22Rv1 (cell line): Measurements from ENCODE around the gene RBM33.

Experiments used
- ZFX ChIP-seq: fragments of 450-650 bp; IDR thresholded peaks from 2 replicates; pipeline ENCODE4 v1.6.1; 2017; ENCODE audit warnings: antibody characterized with exemption, borderline replicate concordance
- TF ChIP-seq, protein P1 (sequence below): fragments of 450-650 bp; IDR thresholded peaks from 2 replicates; pipeline ENCODE4 v1.5.1; 2017; ENCODE audit warnings: mild to moderate bottlenecking

DNA sequence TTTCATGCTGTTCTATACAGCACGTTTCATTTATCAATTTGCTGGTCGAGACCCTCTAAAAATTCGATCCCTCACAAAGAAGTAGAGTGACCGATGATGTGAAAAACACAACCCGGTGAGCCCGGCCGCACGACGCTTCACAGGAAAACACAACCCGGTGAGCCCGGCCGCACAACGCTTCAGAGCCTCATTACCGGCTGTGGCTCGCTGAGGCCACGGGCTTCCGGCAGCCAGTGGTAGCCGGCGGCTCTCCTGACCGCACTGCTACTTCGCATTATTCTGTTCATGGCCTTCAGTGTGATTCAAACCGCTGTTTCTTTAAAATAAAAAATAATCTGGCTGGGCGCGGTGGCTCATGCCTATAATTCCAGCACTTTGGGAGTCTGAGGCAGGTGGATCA, 42.3 kb upstream of the RBM33 start:
- TF ChIP-seq, protein P1, sequence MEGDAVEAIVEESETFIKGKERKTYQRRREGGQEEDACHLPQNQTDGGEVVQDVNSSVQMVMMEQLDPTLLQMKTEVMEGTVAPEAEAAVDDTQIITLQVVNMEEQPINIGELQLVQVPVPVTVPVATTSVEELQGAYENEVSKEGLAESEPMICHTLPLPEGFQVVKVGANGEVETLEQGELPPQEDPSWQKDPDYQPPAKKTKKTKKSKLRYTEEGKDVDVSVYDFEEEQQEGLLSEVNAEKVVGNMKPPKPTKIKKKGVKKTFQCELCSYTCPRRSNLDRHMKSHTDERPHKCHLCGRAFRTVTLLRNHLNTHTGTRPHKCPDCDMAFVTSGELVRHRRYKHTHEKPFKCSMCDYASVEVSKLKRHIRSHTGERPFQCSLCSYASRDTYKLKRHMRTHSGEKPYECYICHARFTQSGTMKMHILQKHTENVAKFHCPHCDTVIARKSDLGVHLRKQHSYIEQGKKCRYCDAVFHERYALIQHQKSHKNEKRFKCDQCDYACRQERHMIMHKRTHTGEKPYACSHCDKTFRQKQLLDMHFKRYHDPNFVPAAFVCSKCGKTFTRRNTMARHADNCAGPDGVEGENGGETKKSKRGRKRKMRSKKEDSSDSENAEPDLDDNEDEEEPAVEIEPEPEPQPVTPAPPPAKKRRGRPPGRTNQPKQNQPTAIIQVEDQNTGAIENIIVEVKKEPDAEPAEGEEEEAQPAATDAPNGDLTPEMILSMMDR = no peak
- TF ChIP-seq ZFX = no peak
